Smooth muscle cell (in vitro differentiated cells): Measurements from ENCODE around the gene ATPAF1. TPM values are rescaled to one million over a fixed set of nuclear protein-coding genes. Genes with fewer than 3 reads are reported as not detected.

ENCODE experiments used
- DNase-seq: peaks from one replicate; lab custom pipeline; 2025; ENCODE audit not compliant: unreplicated experiment; lab: John Stamatoyannopoulos, UW
- H2AFZ ChIP-seq: fragments of 200-600 bp; sonication (generic); 2 replicates; pipeline ENCODE4 v1.6.0; 2016; ENCODE audit warnings: antibody characterized with exemption, low read depth, mild to moderate bottlenecking
- H3F3A ChIP-seq: fragments of 200-600 bp; sonication (generic); 2 replicates; pipeline ENCODE4 v1.6.0; 2017; ENCODE audit warnings: antibody characterized with exemption, low read depth
- H3K27ac ChIP-seq: fragments of 200-600 bp; sonication (generic); 2 replicates; pipeline ENCODE4 v1.5.1; 2016; ENCODE audit warnings: low read depth, mild to moderate bottlenecking
- H3K27me3 ChIP-seq: fragments of 200-600 bp; sonication (generic); 2 replicates; pipeline ENCODE4 v1.6.1; 2016; ENCODE audit warnings: low read depth, mild to moderate bottlenecking
- H3K36me3 ChIP-seq: fragments of 200-600 bp; sonication (generic); 2 replicates; pipeline ENCODE4 v1.5.1; 2016; ENCODE audit warnings: low read depth
- H3K4me1 ChIP-seq: fragments of 200-600 bp; sonication (generic); 2 replicates; pipeline ENCODE4 v1.5.1; 2016; ENCODE audit warnings: low read depth
- H3K4me2 ChIP-seq: fragments of 200-600 bp; sonication (generic); 2 replicates; pipeline ENCODE4 v1.6.0; 2016; ENCODE audit warnings: mild to moderate bottlenecking
- H3K4me3 ChIP-seq: fragments of 200-600 bp; sonication (generic); 2 replicates; pipeline ENCODE4 v1.5.1; 2016; ENCODE audit warnings: mild to moderate bottlenecking
- H3K79me2 ChIP-seq: fragments of 200-600 bp; sonication (generic); 2 replicates; pipeline ENCODE4 v1.6.0; 2016; ENCODE audit warnings: low read depth, mild to moderate bottlenecking
- H3K9ac ChIP-seq: fragments of 200-600 bp; sonication (generic); 2 replicates; pipeline ENCODE4 v1.6.0; 2016; ENCODE audit warnings: low read depth
- H3K9me3 ChIP-seq: fragments of 200-600 bp; sonication (generic); replicated peaks from 2 replicates; pipeline ENCODE4 v1.5.1; 2016; ENCODE audit warnings: low read depth
- H4K20me1 ChIP-seq: fragments of 200-600 bp; sonication (generic); 2 replicates; pipeline ENCODE4 v1.6.0; 2016; ENCODE audit warnings: low read depth
- CTCF ChIP-seq: fragments of 200-600 bp; sonication (generic); IDR thresholded peaks from 2 replicates; pipeline ENCODE4 v1.5.1; 2017; ENCODE audit warnings: borderline replicate concordance, mild to moderate bottlenecking, antibody characterized with exemption; ENCODE audit not compliant: insufficient read depth, poor library complexity, severe bottlenecking
- WGBS: methylation state at CpG from one replicate; pipeline ENCODE4 v1.1.7; 2016; ENCODE audit warnings: low lambda C conversion rate; 5-methylcytosine and 5-hydroxymethylcytosine counted together
- polyA plus RNA-seq: library from polyadenylated mRNA; unstranded; fragments of >200 nt; fragmentation: Nextera tagmentation; extraction: Ambion mirVana; gene quantifications from 2 replicates; pipeline ENCODE4 v1.2.1, GENCODE V29; 2016
- total RNA-seq: library from RNA; depleted of rRNA; stranded (reverse); fragments of >200 nt; gene quantifications from 2 replicates; pipeline ENCODE4 v1.2.3, GENCODE V29; 2014

ATPAF1 gene
- total and polyA plus RNA-seq, 2 experiments from 2014 or later: 22.2 to 31.2 TPM

- no peaks in the 10 kb centered on the region for H3K4me1 ChIP-seq
- H3K4me3 ChIP-seq: no peak overlapping the region
- H3K9ac ChIP-seq: no peak overlapping the region
- H3K9me3 ChIP-seq: no peaks in the 10 kb centered on the region
- H3K27me3 ChIP-seq: no peaks in the 10 kb centered on the region
- H3F3A ChIP-seq: no peaks in the 10 kb centered on the region
- no peak for TF ChIP-seq CTCF
- no peak for DNase-seq
- H3K79me2 ChIP-seq: no peaks in the 10 kb centered on the region
- H3K27ac ChIP-seq: no peak overlapping the region
- 90% methylated on average over 1 of the region's 1 CpG for WGBS
- no peaks in the 10 kb centered on the region for H4K20me1 ChIP-seq
- H2AFZ ChIP-seq: no peak overlapping the region
- H3K36me3 ChIP-seq: no peaks in the 10 kb centered on the region
- H3K4me2 ChIP-seq: no peak overlapping the region
Observed at GRCh38 chr1:46639547-46639946, 28.6 kb downstream of the ATPAF1 start.

- TF ChIP-seq CTCF: no peak
- DNase-seq: no peak
- H3K9ac ChIP-seq: no peak overlapping the region
- no peaks in the 10 kb centered on the region for H3K27me3 ChIP-seq
- no peaks in the 10 kb centered on the region for H3K79me2 ChIP-seq
- H3K4me3 ChIP-seq: no peak overlapping the region
- no peak overlapping the region for H3K27ac ChIP-seq
- no peaks in the 10 kb centered on the region for H3F3A ChIP-seq
- no peaks in the 10 kb centered on the region for H3K4me1 ChIP-seq
- no peak overlapping the region for H2AFZ ChIP-seq
- H4K20me1 ChIP-seq: no peaks in the 10 kb centered on the region
- no peaks in the 10 kb centered on the region for H3K36me3 ChIP-seq
- H3K4me2 ChIP-seq: no peak overlapping the region
- H3K9me3 ChIP-seq: no peaks in the 10 kb centered on the region
Observed at GRCh38 chr1:46638921-46639320, 29.2 kb downstream of the ATPAF1 start.

GRCh38 chr1:46637444-46638083 is 30.6 kb downstream of the ATPAF1 start:
- WGBS: 49% methylated on average over 2 of the region's 2 CpGs
- H3K27ac ChIP-seq: no peak overlapping the region
- no peaks in the 10 kb centered on the region for H3K9me3 ChIP-seq
- H3K79me2 ChIP-seq: no peaks in the 10 kb centered on the region
- no peak for TF ChIP-seq CTCF
- H2AFZ ChIP-seq: no peak overlapping the region
- no peaks in the 10 kb centered on the region for H3K4me1 ChIP-seq
- DNase-seq: no peak
- no peak overlapping the region for H3K4me3 ChIP-seq
- H3K36me3 ChIP-seq: no peaks in the 10 kb centered on the region
- H4K20me1 ChIP-seq: no peaks in the 10 kb centered on the region
- H3K27me3 ChIP-seq: no peaks in the 10 kb centered on the region
- no peak overlapping the region for H3K4me2 ChIP-seq
- H3F3A ChIP-seq: no peaks in the 10 kb centered on the region
- H3K9ac ChIP-seq: no peak overlapping the region

- Histone ChIP-seq H3K79me2 (no peaks in the 10 kb centered on the region), H2AFZ (no peak overlapping the region), H3K27ac (no peak overlapping the region), H3K9me3 (no peaks in the 10 kb centered on the region), H3K4me2 (no peak overlapping the region), H3K4me3 (no peak overlapping the region), H3K27me3 (no peaks in the 10 kb centered on the region), H3K9ac (no peak overlapping the region), H3K36me3 (no peaks in the 10 kb centered on the region), H3K4me1 (no peaks in the 10 kb centered on the region), H4K20me1 (no peaks in the 10 kb centered on the region), H3F3A (no peaks in the 10 kb centered on the region)
- 97% methylated on average over 2 of the region's 2 CpGs for whole genome bisulfite sequencing
- DNase-seq: no peak
- TF ChIP-seq CTCF: no peak
Observed at GRCh38 chr1:46635205-46635604, 33.0 kb downstream of the ATPAF1 start.
